Measurements from ENCODE around the gene LYZL4.

The LYZL4 gene

DNA sequence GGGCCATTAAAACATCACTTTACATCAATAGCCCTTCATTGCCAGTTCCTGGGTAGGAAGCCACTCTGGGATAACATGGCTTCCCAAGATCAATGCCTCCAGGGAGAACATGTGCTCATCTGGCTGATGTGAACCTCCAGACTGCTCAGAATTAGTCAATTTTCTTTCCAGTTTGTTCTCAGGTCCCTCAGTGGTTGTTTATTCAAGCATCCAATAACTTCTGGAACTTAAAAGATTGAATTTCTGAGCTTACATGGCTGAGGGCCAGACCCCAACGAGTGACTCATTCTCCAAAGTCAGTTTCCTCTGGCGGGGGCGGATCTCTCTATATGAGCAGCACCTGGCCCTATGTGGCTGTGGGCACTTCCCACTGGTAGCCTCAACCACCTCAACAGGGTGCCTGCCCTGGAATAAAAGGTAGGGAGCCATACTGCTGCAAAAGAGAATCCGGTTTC, 34.0 kb downstream of the LYZL4 start:
- ATAC-seq, result no peak
- TF ChIP-seq ZNF565 (CRISPR knock-in tag; conservative IDR thresholded peaks at IDR 0.05; ENCODE audit: low read depth), result no peak
- TF ChIP-seq, protein P1, sequence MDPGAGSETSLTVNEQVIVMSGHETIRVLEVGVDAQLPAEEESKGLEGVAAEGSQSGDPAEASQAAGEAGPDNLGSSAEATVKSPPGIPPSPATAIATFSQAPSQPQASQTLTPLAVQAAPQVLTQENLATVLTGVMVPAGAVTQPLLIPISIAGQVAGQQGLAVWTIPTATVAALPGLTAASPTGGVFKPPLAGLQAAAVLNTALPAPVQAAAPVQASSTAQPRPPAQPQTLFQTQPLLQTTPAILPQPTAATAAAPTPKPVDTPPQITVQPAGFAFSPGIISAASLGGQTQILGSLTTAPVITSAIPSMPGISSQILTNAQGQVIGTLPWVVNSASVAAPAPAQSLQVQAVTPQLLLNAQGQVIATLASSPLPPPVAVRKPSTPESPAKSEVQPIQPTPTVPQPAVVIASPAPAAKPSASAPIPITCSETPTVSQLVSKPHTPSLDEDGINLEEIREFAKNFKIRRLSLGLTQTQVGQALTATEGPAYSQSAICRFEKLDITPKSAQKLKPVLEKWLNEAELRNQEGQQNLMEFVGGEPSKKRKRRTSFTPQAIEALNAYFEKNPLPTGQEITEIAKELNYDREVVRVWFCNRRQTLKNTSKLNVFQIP (CRISPR knock-in tag; IDR thresholded peaks at IDR 0.05; ENCODE audit: borderline replicate concordance, low read depth), result no peak
- TF ChIP-seq, protein P2, sequence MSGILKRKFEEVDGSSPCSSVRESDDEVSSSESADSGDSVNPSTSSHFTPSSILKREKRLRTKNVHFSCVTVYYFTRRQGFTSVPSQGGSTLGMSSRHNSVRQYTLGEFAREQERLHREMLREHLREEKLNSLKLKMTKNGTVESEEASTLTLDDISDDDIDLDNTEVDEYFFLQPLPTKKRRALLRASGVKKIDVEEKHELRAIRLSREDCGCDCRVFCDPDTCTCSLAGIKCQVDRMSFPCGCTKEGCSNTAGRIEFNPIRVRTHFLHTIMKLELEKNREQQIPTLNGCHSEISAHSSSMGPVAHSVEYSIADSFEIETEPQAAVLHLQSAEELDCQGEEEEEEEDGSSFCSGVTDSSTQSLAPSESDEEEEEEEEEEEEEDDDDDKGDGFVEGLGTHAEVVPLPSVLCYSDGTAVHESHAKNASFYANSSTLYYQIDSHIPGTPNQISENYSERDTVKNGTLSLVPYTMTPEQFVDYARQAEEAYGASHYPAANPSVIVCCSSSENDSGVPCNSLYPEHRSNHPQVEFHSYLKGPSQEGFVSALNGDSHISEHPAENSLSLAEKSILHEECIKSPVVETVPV (CRISPR knock-in tag; IDR thresholded peaks at IDR 0.05), result no peak

DNA sequence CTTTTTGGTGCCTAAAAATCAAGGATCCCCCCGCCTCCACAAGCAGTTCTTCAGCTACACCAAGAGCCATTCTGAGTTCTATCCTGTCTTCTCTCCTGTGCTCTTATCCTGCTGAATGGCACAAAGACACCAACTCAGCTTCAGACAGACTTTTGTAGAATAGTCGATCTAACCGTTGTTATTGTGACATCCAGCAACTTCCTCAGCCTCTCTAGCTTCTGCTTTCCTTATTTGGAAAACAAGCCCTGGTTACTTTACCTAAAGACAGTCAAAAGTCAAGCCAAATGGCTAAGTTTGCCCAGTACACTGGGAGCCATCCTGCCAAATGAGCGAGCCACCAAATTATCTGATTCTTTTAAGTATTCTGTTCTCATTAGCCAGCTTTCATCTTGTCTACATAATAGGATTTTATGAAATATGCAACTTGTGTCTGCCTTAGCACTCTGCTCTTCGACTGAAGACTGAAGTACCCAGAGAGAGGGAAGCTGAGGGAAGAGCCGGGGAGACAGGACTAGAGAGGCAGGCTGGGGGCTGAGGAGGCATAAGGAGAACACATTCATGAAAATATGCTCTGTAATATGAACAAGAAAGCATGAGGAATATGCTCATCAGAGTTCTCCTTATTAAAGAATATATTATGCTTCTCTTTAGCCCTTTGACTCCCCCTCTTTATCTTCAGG, 35.1 kb downstream of the LYZL4 start:
- ATAC-seq, result no peak

DNA sequence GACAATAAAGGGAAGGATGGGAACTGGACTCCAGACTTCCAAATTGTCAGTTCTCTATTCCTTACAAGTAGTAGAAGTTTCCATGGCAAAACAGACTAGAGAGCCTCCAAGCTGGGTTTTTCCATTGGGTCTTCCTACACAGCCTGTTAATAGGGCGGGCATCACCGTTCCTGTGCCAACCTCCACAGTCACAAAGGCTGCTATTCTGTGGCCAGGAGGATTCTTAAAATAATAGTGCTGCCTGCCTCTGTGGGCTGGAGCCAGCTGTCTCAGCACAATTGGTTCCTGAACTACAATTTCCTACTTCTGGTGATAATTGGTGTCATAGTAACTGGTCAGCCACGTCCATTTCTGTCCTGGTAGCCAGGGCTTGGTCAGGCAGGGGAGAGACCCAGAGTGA, 38.6 kb downstream of the LYZL4 start:
- no peak for TF ChIP-seq TCF4 (CRISPR knock-in tag; IDR thresholded peaks at IDR 0.05; ENCODE audit: borderline replicate concordance)
- no peak for TF ChIP-seq ZC3H10 (CRISPR knock-in tag; IDR thresholded peaks at IDR 0.05)
- TF ChIP-seq CSDC2 (CRISPR knock-in tag; IDR thresholded peaks at IDR 0.05), result no peak
- TF ChIP-seq, protein P3, sequence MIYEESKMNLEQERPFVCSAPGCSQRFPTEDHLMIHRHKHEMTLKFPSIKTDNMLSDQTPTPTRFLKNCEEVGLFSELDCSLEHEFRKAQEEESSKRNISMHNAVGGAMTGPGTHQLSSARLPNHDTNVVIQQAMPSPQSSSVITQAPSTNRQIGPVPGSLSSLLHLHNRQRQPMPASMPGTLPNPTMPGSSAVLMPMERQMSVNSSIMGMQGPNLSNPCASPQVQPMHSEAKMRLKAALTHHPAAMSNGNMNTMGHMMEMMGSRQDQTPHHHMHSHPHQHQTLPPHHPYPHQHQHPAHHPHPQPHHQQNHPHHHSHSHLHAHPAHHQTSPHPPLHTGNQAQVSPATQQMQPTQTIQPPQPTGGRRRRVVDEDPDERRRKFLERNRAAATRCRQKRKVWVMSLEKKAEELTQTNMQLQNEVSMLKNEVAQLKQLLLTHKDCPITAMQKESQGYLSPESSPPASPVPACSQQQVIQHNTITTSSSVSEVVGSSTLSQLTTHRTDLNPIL (CRISPR knock-in tag; IDR thresholded peaks at IDR 0.05; ENCODE audit: low read depth), result no peak
- no peak for ATAC-seq

More for the DNA sequence above, 35.1 kb downstream of the LYZL4 start:
- TF ChIP-seq ZNF565 (CRISPR knock-in tag; conservative IDR thresholded peaks at IDR 0.05; ENCODE audit: low read depth) (no peak), GLIS3 (CRISPR knock-in tag; IDR thresholded peaks at IDR 0.05) (no peak), ZFP30 (CRISPR knock-in tag; IDR thresholded peaks at IDR 0.05) (no peak), BACH2 (CRISPR knock-in tag; IDR thresholded peaks at IDR 0.05; ENCODE audit: borderline replicate concordance) (no peak), CSDC2 (CRISPR knock-in tag; IDR thresholded peaks at IDR 0.05) (no peak), ZNF8 (CRISPR knock-in tag; IDR thresholded peaks at IDR 0.05) (no peak), ZC3H10 (CRISPR knock-in tag; IDR thresholded peaks at IDR 0.05) (no peak), TCF4 (CRISPR knock-in tag; IDR thresholded peaks at IDR 0.05; ENCODE audit: borderline replicate concordance) (no peak), ESRRG (CRISPR knock-in tag; IDR thresholded peaks at IDR 0.05) (no peak), PPARA (CRISPR knock-in tag; IDR thresholded peaks at IDR 0.05; ENCODE audit: borderline replicate concordance) (no peak), SNAI2 (CRISPR knock-in tag; IDR thresholded peaks at IDR 0.05) (no peak), ISL1 (CRISPR knock-in tag; IDR thresholded peaks at IDR 0.05) (no peak), RARB (CRISPR knock-in tag; IDR thresholded peaks at IDR 0.05) (no peak), ZNF70 (CRISPR knock-in tag; IDR thresholded peaks at IDR 0.05) (no peak)
- TF ChIP-seq, protein P4, sequence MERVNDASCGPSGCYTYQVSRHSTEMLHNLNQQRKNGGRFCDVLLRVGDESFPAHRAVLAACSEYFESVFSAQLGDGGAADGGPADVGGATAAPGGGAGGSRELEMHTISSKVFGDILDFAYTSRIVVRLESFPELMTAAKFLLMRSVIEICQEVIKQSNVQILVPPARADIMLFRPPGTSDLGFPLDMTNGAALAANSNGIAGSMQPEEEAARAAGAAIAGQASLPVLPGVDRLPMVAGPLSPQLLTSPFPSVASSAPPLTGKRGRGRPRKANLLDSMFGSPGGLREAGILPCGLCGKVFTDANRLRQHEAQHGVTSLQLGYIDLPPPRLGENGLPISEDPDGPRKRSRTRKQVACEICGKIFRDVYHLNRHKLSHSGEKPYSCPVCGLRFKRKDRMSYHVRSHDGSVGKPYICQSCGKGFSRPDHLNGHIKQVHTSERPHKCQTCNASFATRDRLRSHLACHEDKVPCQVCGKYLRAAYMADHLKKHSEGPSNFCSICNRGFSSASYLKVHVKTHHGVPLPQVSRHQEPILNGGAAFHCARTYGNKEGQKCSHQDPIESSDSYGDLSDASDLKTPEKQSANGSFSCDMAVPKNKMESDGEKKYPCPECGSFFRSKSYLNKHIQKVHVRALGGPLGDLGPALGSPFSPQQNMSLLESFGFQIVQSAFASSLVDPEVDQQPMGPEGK (CRISPR knock-in tag; IDR thresholded peaks at IDR 0.05; ENCODE audit: borderline replicate concordance), result no peak
- TF ChIP-seq, protein P3 (CRISPR knock-in tag; IDR thresholded peaks at IDR 0.05; ENCODE audit: low read depth), result no peak
- TF ChIP-seq, protein P5, sequence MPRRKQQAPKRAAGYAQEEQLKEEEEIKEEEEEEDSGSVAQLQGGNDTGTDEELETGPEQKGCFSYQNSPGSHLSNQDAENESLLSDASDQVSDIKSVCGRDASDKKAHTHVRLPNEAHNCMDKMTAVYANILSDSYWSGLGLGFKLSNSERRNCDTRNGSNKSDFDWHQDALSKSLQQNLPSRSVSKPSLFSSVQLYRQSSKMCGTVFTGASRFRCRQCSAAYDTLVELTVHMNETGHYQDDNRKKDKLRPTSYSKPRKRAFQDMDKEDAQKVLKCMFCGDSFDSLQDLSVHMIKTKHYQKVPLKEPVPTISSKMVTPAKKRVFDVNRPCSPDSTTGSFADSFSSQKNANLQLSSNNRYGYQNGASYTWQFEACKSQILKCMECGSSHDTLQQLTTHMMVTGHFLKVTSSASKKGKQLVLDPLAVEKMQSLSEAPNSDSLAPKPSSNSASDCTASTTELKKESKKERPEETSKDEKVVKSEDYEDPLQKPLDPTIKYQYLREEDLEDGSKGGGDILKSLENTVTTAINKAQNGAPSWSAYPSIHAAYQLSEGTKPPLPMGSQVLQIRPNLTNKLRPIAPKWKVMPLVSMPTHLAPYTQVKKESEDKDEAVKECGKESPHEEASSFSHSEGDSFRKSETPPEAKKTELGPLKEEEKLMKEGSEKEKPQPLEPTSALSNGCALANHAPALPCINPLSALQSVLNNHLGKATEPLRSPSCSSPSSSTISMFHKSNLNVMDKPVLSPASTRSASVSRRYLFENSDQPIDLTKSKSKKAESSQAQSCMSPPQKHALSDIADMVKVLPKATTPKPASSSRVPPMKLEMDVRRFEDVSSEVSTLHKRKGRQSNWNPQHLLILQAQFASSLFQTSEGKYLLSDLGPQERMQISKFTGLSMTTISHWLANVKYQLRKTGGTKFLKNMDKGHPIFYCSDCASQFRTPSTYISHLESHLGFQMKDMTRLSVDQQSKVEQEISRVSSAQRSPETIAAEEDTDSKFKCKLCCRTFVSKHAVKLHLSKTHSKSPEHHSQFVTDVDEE (CRISPR knock-in tag; IDR thresholded peaks at IDR 0.05), result no peak
- TF ChIP-seq, protein P1 (CRISPR knock-in tag; IDR thresholded peaks at IDR 0.05; ENCODE audit: borderline replicate concordance, low read depth), result no peak
